Fibroblast of lung (primary cell): ENCODE results near the gene SNRK.

Source experiments
- EZH2 ChIP-seq: IDR thresholded peaks from 2 replicates; pipeline ENCODE4 v1.5.1; 2012; ENCODE audit warnings: low read length, control low read depth, mild to moderate bottlenecking; ENCODE audit errors: missing control alignments
- TF ChIP-seq, protein P1 (sequence below), 2 donors: IDR thresholded peaks in 1 of 2; conservative IDR thresholded peaks in 1 of 2; 1 replicate in 1 of 2; 2 replicates in 1 of 2; pipeline ENCODE4 v1.5.1; 2011 to 2012; ENCODE audit warnings: low read length in 2 of 2, control low read depth in 1 of 2, inconsistent platforms in 1 of 2, low read depth in 1 of 2, mild to moderate bottlenecking in 1 of 2

DNA sequence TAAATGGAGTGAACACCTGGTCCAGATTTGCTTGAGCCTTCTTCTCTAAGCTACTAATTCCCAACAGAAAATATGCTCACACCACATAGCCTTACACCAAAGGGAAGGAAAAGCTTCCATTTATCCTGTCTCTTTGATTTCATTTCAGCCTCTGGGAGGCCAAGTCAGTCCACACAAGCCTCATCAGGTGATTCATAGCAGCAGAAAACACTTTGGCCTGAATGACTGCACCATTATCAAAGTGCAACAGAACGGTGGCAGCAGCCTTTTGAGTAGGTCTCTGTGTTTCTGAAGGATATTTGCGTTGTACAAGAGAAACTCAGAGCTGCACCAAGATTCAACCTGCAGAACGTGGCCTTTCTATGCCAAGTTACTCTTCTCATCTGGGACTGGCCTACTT lies 46.6 kb upstream of the SNRK start:
- TF ChIP-seq, protein P1, sequence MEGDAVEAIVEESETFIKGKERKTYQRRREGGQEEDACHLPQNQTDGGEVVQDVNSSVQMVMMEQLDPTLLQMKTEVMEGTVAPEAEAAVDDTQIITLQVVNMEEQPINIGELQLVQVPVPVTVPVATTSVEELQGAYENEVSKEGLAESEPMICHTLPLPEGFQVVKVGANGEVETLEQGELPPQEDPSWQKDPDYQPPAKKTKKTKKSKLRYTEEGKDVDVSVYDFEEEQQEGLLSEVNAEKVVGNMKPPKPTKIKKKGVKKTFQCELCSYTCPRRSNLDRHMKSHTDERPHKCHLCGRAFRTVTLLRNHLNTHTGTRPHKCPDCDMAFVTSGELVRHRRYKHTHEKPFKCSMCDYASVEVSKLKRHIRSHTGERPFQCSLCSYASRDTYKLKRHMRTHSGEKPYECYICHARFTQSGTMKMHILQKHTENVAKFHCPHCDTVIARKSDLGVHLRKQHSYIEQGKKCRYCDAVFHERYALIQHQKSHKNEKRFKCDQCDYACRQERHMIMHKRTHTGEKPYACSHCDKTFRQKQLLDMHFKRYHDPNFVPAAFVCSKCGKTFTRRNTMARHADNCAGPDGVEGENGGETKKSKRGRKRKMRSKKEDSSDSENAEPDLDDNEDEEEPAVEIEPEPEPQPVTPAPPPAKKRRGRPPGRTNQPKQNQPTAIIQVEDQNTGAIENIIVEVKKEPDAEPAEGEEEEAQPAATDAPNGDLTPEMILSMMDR (conservative IDR thresholded peaks at IDR 0.05 in 1 of 2, IDR thresholded peaks at IDR 0.05 in 1 of 2; ENCODE audit: low read depth in 1 of 2, low read length in 2 of 2), result no peak
- no peak for TF ChIP-seq EZH2
